Esophagus squamous epithelium (tissue), 4 donors: ENCODE data around the gene TMEM214.

Experiments
- CTCF ChIP-seq, 6 experiments: fragments of 450-650 bp in 4 of 6; fragments of 200-600 bp in 2 of 6; sonication (generic) in 2 of 6; IDR thresholded peaks; one replicate each; pipeline ENCODE4 v1.5.1; 2016 to 2019; ENCODE audit warnings: antibody characterized with exemption in 6 of 6, mild to moderate bottlenecking in 4 of 6, moderate library complexity in 4 of 6
- POLR2A ChIP-seq, 4 donors: fragments of 450-650 bp; IDR thresholded peaks; one replicate each; pipeline ENCODE4 v1.6.1; 2017; ENCODE audit warnings: antibody characterized with exemption in 4 of 4, mild to moderate bottlenecking in 4 of 4, moderate library complexity in 3 of 4

- TF ChIP-seq CTCF (IDR thresholded peaks at IDR 0.05) (no peak), POLR2A (IDR thresholded peaks at IDR 0.05) (no peak)
Observed at GRCh38 chr2:27085062-27085672, 52.4 kb downstream of the TMEM214 start.
